Smooth muscle cell of the brain vasculature (primary cell): ENCODE data around the gene TMEM109.

Experiments
- DNase-seq: peaks from one replicate; pipeline ENCODE4 v3.0.0-alpha.2; 2012; ENCODE audit warnings: low read depth, low spot score

The TMEM109 gene

DNA sequence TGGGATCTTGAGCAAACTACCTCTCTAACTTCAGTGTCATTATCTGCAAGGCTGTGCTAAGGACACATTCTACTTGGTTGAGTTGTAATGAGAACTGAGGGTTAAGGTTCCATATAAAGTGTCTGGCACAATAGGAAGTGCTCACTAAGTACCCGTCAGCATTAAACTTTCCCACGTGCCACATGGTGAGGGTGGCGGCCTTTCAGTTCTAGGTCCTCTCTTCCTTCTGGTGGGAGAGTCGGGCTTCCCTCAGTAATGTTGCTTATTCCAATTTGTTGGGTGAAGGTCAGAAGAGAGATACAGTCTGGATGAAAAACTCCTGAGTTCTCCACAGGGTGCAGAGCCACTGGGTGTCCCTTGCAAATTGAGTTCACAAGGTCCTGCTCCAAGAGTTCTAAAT, 52.9 kb downstream of the TMEM109 start:
- no peak for DNase-seq

DNA sequence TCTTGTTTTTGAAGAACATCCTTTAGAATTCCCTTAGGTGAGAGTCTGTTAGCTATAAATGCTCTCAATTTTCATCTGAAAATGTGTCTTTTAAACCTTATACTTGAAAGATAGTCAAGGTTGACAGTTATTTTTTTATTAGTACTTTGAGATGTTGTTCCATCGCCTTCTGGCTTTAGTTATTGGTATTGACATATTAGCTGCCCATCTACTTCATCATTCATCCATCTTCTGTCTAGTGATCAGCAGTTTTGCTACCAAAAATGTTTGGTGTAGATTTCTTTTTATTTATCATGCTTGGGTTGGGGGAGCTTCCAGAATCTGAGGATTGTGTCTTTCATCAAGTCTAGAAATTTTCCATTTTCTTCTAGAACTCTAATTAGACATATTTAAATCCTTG, 54.3 kb downstream of the TMEM109 start:
- DNase-seq, result no peak

DNA sequence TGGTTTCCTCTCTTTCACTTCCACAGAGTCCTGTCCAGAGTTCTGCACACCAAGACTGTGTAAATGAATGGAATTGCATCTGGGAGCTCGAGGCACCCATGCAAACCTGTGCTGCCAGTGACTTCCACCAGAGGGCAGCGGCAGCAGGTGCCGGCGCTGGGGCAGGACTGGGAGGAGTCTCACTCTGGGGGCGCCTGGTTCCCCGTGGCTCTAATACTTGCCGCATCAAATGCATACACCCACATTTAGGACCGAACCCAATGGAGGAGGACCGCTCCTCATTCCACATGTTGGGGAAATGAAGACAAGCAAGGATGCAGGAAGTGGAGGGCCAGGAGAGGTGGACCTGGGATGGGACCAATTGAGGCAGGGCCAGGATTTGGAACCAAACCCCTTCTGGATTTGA, 56.4 kb downstream of the TMEM109 start:
- no peak for DNase-seq

DNA sequence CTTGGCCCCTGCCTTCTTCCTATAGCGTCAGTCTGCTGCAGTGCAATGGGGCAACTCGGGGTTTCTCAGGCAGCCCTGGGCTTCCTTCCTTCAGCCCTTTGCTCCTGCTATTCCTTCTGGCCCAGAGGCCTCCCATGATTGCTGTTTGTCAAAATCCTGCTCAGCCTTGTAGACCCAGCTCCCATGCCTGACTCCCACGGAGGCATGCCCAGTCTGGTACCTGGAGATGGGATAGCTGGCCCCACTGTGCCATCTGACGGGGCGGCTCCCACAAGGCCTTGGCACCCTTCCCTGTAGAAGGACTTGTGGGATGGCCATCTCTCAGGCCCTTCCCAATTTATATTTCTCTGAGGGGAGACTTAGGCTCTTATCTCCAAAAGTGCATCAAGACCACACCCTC, 56.9 kb downstream of the TMEM109 start:
- DNase-seq, result no peak

DNA sequence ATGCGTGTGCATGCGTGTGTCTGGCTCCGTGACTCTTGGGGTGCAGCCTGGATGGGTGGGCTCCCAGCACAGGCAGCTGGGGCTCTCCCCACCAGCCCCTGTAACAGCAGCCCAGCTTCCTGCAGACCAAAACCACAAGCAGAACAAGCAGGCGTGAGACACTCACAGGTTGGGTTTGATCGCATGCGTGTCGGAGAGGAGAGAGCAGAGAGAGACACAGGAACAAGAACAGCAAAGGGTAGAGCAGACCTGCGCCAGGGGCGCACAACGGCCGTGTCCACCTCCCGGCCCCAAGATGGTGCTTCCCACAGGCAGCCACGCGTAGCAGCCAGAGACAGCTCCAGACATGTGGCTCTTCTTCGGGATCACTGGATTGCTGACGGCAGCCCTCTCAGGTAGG, 57.6 kb downstream of the TMEM109 start, which contains the start of gene CD6:
Gene CD6 (plus strand): TSS at position 161 of the 400 bp plus-strand sequence. CDS start 186 bp downstream, at position 347.
- DNase-seq, result no peak

DNA sequence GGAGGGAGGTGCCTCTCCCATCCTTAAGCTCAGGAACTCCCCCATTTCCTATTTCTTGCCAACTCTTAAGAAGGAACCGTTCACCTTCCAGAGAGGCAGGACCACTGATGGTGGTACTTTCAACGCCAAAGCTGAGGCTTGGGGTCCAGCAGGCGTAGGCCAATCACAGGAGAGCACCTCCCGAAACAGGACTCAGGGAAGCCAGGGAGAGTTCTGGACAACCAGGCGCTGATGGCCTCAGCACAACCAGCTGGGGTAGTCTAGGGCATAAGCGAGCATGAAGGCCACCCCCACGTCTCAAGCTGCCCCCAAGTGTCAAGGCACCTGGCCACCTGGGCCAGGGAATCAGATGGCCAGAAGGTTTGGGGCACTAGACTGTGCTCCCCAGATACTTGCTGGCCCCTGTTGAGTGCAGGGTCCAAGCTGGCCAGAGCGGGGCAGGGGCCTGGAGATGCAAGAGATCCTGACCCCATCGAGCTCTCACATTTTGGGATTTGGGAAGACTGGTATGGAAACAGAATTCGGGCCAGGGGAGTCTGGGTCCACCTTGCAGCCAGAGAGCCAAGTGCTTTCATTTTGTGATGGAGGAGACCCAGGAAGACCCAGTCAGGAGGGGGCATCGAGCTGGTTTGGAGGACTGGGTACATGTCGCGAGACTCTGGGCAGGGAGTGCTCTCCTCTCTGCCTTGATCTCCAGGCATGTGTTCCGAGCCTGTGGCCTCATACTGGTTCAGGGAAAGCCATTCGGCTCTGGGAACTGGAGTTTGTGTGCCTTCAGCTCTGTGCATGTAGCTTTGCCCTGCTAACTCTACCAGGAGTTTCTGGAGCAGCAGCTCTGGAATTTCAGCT, 58.4 kb downstream of the TMEM109 start:
- DNase-seq, result no peak
